ENCODE results near the gene ZNF396. TPM values are rescaled to one million over a fixed set of nuclear protein-coding genes. Genes with fewer than 3 reads are reported as not detected.

The ZNF396 gene
- total and polyA plus RNA-seq, 8 donors = 2.4 to 3.9 (median 3.2) TPM

DNA sequence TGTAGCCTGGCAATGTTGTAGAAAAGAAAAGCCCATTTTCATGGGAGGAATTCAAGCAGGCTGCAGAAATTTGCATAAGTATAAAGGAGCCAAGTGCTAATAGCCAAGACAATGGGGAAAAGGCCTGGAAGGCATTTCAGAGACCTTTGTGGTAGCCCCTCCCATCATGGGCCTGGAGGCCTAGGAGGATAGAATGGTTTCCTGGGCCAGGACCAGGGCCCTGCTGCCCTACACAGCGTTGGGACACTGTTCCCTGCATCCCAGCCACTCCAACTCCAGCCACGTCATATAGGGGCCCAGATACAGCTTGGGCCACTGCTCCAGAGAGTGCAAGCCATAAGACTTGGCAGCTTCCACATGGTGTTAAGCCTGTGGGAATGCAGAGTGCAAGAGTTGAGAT, 24.9 kb downstream of the ZNF396 start:
- intact Hi-C loops (cut with DNase I) = loop anchor here in 1 of 2 donors (5.0 to 10.0 kb wide), 2 partner anchors 115 to 487 kb away; no protein-coding TSS in a partner anchor
- ATAC-seq = no peak
- peaks cover 0 to 12% of the 10 kb centered on the region in 2 donors for H3K9me3 ChIP-seq
- H3K27ac ChIP-seq = no peak overlapping the region
- H3K27me3 ChIP-seq = no peaks in the 10 kb centered on the region
- no peaks in the 10 kb centered on the region for H3K36me3 ChIP-seq
- no peak for DNase-seq
- H3K4me3 ChIP-seq = no peak overlapping the region
- TF ChIP-seq, protein P1, sequence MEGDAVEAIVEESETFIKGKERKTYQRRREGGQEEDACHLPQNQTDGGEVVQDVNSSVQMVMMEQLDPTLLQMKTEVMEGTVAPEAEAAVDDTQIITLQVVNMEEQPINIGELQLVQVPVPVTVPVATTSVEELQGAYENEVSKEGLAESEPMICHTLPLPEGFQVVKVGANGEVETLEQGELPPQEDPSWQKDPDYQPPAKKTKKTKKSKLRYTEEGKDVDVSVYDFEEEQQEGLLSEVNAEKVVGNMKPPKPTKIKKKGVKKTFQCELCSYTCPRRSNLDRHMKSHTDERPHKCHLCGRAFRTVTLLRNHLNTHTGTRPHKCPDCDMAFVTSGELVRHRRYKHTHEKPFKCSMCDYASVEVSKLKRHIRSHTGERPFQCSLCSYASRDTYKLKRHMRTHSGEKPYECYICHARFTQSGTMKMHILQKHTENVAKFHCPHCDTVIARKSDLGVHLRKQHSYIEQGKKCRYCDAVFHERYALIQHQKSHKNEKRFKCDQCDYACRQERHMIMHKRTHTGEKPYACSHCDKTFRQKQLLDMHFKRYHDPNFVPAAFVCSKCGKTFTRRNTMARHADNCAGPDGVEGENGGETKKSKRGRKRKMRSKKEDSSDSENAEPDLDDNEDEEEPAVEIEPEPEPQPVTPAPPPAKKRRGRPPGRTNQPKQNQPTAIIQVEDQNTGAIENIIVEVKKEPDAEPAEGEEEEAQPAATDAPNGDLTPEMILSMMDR (IDR thresholded peaks at IDR 0.05) = no peak
- peaks cover 0 to 4% of the 10 kb centered on the region in 2 donors for H3K4me1 ChIP-seq

DNA sequence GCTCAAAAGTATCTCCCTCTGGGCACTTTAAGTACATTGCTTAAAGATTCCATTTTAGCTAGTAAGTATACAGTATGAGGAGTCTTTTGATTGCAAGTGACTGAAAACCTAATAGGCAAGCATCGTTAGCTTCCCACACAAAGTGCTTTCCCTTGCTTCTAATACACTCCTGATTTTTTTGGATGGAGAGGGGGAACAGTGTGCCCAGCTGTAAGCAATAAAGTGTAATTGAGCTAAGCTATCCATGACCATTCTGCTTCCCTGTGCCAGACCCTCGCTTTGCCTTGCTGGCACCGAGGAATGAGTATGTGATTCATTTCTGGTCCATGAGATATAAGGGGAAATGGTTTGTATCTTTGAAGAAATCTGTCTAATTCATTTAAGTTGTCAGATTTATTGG, 29.1 kb downstream of the ZNF396 start:
- TF ChIP-seq, protein P1 (IDR thresholded peaks at IDR 0.05) = no peak
- ATAC-seq = no peak
- DNase-seq = no peak
- intact Hi-C loops (cut with DNase I) = no loop called here
- Histone ChIP-seq H3K27me3 (no peaks in the 10 kb centered on the region), H3K4me3 (no peak overlapping the region), H3K27ac (no peak overlapping the region), H3K4me1 (peaks cover 9 to 21% of the 10 kb centered on the region in 2 donors), H3K36me3 (no peaks in the 10 kb centered on the region), H3K9me3 (peaks cover 0 to 12% of the 10 kb centered on the region in 2 donors)

DNA sequence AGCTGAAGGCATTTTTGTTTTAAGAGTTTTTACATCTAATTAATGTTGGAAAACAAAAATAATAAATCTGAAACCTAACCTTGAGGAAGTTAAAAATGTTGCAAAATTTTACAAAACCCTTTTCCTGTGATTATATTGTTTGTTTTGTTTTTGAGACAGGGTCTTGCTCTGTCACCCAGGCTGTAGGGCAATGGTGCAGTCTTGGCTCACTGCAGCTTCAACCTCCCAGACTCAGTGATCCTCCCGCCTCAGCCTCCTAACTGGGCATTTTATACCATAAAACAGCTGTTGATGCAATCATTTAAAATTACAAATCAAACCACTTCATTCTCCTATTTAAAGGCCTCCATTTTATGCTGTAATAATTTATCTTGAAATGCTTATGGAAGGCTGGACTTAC, 31.2 kb downstream of the ZNF396 start:
- Histone ChIP-seq H3K9me3 (no peaks in the 10 kb centered on the region), H3K27ac (peak overlapping the region in 1 of 2 donors; percentile 43)
- intact Hi-C loops (cut with DNase I) = no loop called here

DNA sequence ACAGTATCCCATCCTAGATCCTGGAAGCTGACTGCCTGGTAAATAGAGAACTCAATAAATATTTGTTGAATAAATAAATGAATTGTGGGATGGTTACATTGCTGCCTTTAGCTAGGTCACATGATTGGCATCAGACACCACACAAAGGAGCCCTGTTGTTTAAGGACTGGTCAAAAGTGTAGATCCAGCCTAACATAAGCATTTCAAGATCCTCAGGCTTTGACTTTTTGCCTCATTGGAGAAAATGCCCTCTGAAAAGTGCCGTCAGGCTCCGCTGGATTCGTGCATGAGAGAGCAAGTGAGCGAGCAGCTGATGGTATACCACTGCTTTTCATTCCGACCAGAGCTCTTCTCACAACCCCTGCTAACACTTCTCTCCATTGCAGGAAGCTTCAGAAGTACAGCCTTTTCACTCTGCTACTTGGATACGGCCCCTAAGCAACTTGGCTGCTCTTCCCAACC, 31.6 kb downstream of the ZNF396 start:
- Histone ChIP-seq H3K4me3 (no peak overlapping the region), H3K4me1 (peaks cover 9 to 43% of the 10 kb centered on the region in 2 donors), H3K9me3 (no peaks in the 10 kb centered on the region), H3K27me3 (no peaks in the 10 kb centered on the region), H3K36me3 (peaks cover 0 to 2% of the 10 kb centered on the region in 2 donors), H3K27ac (peak overlapping the region; percentile 43 to 63)
- DNase-seq (peak in 2 of 4 donors; percentile 57 to 73), ATAC-seq (no peak)
- intact Hi-C loops (cut with DNase I) = no loop called here
- TF ChIP-seq, protein P1 (IDR thresholded peaks at IDR 0.05) = no peak

More for the DNA sequence above, 31.2 kb downstream of the ZNF396 start:
- no peak for ATAC-seq
- no peak for DNase-seq
- peaks cover 9 to 38% of the 10 kb centered on the region in 2 donors for H3K4me1 ChIP-seq
- no peaks in the 10 kb centered on the region for H3K36me3 ChIP-seq
- TF ChIP-seq, protein P1 (IDR thresholded peaks at IDR 0.05) = no peak
- H3K27me3 ChIP-seq = no peaks in the 10 kb centered on the region
- H3K4me3 ChIP-seq = no peak overlapping the region

DNA sequence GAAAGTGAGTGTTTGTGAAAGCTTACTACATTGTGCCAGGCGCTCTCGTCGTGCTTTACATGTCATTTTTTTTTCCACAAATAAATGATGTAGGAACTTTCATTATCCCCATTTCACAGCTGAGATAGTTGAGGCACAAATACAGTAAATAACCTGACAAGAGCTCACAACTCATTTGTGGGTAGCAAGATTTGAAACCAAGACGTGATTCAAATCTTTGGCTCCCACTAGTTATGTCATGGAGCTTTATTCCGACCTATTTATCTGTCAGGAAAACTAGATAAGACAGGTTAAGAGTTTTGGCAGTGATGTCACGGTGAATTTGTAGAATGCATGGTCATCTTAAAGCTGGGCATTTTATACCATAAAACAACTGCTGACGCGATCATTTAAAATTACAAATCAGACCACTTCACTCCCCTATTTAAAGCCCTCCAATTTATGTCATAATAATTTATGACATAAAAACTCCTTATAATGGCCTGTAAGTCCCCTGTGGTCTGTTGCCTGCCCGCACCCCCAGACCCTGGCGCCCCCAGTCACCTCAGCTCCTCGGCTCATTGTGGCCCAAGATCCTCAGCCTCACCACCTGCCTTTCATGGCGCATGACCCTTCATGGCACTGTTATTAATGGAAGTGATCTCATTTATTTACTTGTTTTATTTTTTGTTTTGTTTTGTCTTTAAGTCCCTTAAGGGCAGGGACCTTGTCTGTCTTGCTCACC, 32.2 kb downstream of the ZNF396 start:
- Histone ChIP-seq H3K4me3 (peak overlapping the region; percentile 75 to 87), H3K27me3 (no peaks in the 10 kb centered on the region), H3K9me3 (no peaks in the 10 kb centered on the region), H3K36me3 (peaks cover 0 to 8% of the 10 kb centered on the region in 2 donors), H3K27ac (peak overlapping the region; percentile 90 to 99), H3K4me1 (peaks cover 9 to 49% of the 10 kb centered on the region in 2 donors)
- DNase-seq (peak in 1 of 4 donors; percentile 52), ATAC-seq (no peak)
- intact Hi-C loops (cut with DNase I) = loop anchor here in 1 of 2 donors (5.0 kb wide), 1 partner anchor 53 kb away; the partner anchor contains the start of gene ZSCAN30
- TF ChIP-seq, protein P1 (IDR thresholded peaks at IDR 0.05) = no peak

All from left lung (tissue), 10 donors.